SJSA1 (cell line): ENCODE results near the gene CD1B. TPM values are rescaled to one million over a fixed set of nuclear protein-coding genes. Genes with fewer than 3 reads are reported as not detected.
"Not testable (repeated sequence)": the region's sequence is repeated elsewhere in the genome, so short reads cannot be mapped to it uniquely, and the experiment has no call there.

ENCODE experiments used
- DNase-seq, 2 experiments: peaks; one replicate each; pipeline ENCODE4 v3.0.0-alpha.2; 2015 to 2020; ENCODE audit warnings: low spot score in 2 of 2, low read depth in 1 of 2
- H3K27ac ChIP-seq: fragments of 250-450 bp; sonication (Bioruptor Pico); 2 replicates; pipeline ENCODE4 v1.5.1; 2020; ENCODE audit warnings: mild to moderate bottlenecking, moderate library complexity
- H3K27me3 ChIP-seq: fragments of 250-450 bp; sonication (Bioruptor Pico); replicated peaks from 2 replicates; pipeline ENCODE4 v1.5.1; 2020; ENCODE audit warnings: mild to moderate bottlenecking, moderate library complexity
- H3K36me3 ChIP-seq: fragments of 250-450 bp; sonication (Bioruptor Pico); 2 replicates; pipeline ENCODE4 v1.5.1; 2020; ENCODE audit warnings: mild to moderate bottlenecking
- H3K4me1 ChIP-seq: fragments of 250-450 bp; sonication (Bioruptor Pico); replicated peaks from 2 replicates; pipeline ENCODE4 v1.6.1; 2021; ENCODE audit warnings: mild to moderate bottlenecking
- H3K4me3 ChIP-seq: fragments of 250-450 bp; sonication (Bioruptor Pico); 2 replicates; pipeline ENCODE4 v1.5.1; 2020; ENCODE audit warnings: mild to moderate bottlenecking
- H3K9me3 ChIP-seq: fragments of 250-450 bp; sonication (Bioruptor Pico); replicated peaks from 2 replicates; pipeline ENCODE4 v1.5.1; 2020; ENCODE audit warnings: mild to moderate bottlenecking
- total RNA-seq: library from RNA; depleted of rRNA; stranded (reverse); fragments of >200 nt; shearing (Covaris generic); gene quantifications from 2 replicates; pipeline ENCODE4 v1.2.3, GENCODE V29; 2014

Gene CD1B
- total RNA-seq, 1 experiment from 2014 or later = not detected

- not testable (repeated sequence) for H3K27me3 ChIP-seq, H3K4me3 ChIP-seq, H3K4me1 ChIP-seq, H3K36me3 ChIP-seq, DNase-seq, H3K27ac ChIP-seq, H3K9me3 ChIP-seq
Observed at GRCh38 chr1:158336413-158336812, 5.1 kb upstream of the CD1B start.

- no peaks in the 10 kb centered on the region; the same call in none of the 2 replicates for H3K27me3 ChIP-seq
- no peaks in the 10 kb centered on the region for H3K4me1 ChIP-seq
- H3K36me3 ChIP-seq = no peaks in the 10 kb centered on the region
- H3K27ac ChIP-seq = no peak overlapping the region
- no peaks in the 10 kb centered on the region for H3K9me3 ChIP-seq
- no peak for DNase-seq
- no peak overlapping the region for H3K4me3 ChIP-seq
Observed at GRCh38 chr1:158335213-158335532, 3.8 kb upstream of the CD1B start.

GRCh38 chr1:158334526-158335212 lies 3.3 kb upstream of the CD1B start:
- Histone ChIP-seq H3K4me3 (no peak overlapping the region), H3K9me3 (no peaks in the 10 kb centered on the region), H3K27me3 (no peaks in the 10 kb centered on the region; the same call in none of the 2 replicates), H3K36me3 (no peaks in the 10 kb centered on the region), H3K4me1 (no peaks in the 10 kb centered on the region), H3K27ac (no peak overlapping the region)
- DNase-seq = no peak

DNA sequence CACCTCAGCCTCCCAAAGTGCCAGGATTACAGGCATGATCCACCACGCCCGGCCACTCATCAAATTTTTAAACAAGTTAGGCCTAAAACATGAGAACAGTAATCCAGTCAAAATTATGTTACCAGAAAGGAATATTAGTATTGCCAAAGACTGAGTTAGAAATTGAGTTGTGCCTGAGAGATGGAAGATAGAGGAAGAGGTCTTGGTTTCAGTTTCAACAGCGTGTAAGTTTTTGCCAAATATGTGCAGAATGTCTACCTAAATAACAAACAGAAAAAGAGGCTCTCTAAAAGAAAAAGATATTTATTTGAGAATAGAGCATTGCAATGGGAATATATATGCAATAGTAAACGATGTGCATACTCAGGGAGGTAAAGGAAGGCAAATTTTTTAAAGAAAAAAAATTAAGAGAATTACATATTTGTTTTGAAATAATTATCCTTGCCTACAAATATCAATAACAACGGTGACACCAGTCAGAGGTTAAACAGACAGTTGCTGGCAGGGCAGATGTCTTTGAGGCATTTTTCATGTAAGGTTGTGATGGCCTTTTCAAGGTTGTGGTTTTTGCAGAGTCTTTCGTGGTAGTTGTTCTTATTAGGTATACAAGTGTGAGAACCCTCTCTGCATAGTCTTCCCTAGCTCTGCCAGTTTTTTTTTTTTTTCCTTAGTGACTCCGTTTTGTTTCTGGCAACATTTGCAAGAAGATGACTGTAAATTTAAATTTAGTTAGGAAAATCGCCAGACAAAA lies 2.2 kb upstream of the CD1B start:
- Histone ChIP-seq H3K4me1 (no peaks in the 10 kb centered on the region), H3K4me3 (no peak overlapping the region), H3K9me3 (no peaks in the 10 kb centered on the region), H3K36me3 (no peaks in the 10 kb centered on the region), H3K27me3 (no peaks in the 10 kb centered on the region; the same call in none of the 2 replicates), H3K27ac (no peak overlapping the region)
- no peak for DNase-seq

- H3K9me3 ChIP-seq = no peaks in the 10 kb centered on the region
- H3K27ac ChIP-seq = no peak overlapping the region
- H3K4me3 ChIP-seq = no peak overlapping the region
- H3K4me1 ChIP-seq = no peaks in the 10 kb centered on the region
- no peak for DNase-seq
- no peaks in the 10 kb centered on the region; the same call in none of the 2 replicates for H3K27me3 ChIP-seq
- no peaks in the 10 kb centered on the region for H3K36me3 ChIP-seq
Observed at GRCh38 chr1:158331106-158331425, 265 bp downstream of the CD1B start.

DNA sequence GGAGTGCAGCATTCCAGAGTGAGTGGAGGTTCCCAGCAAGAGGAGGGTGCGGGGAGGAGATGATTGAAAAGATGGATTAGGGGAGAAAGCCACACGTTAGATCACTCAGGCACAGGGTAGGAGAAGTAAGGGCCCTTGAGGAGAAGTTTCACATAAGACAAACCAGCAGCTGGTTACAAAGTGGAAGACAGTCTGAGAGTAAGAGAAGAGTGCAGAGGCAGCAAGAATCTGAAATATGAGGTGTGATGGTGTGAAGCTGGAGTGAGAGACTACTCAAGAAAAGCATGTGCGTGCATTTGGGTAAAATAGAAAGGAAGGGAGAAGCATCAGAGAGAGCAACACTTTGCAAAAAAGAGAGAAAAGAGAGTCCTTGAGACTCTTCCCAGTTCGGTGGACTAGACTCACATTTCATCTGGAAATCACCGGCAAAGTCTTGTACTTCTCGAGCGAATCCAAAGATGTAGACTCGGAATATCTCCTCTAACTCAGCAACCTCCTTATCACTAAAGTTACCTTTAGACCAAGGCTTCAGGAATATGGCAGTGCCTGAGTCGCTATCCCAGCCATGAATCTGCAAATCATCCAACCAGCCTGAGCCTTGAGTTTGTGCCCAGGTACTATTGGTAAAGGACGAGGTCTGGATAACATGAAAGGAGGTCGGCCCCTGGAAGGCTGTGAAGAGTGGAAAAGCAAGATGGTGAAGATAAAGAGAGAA lies 783 bp downstream of the CD1B start:
- Histone ChIP-seq H3K27ac (no peak overlapping the region), H3K36me3 (no peaks in the 10 kb centered on the region), H3K4me1 (no peaks in the 10 kb centered on the region), H3K27me3 (no peaks in the 10 kb centered on the region; the same call in none of the 2 replicates), H3K4me3 (no peak overlapping the region), H3K9me3 (no peaks in the 10 kb centered on the region)
- DNase-seq = no peak

DNA sequence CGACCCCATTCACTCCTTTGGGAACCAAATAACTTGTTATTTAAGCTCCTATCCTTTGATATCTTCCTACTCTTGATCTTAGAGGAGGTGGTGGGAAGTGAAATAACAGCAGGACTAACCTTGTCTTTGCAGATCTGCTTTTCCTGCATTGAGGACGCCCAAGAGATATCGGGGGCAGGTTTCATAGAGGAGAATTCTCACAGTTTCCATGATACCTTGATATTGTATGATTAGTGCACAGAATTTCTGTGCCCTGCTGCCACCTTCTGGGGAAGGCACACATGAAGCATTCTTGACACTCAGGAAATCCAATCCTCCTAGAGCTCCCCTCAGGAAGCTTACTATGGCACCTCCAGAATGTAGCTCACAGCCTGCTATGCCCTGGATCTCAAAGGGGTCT lies 1.6 kb downstream of the CD1B start:
- Histone ChIP-seq H3K27me3 (no peaks in the 10 kb centered on the region; the same call in none of the 2 replicates), H3K4me3 (no peak overlapping the region), H3K9me3 (no peaks in the 10 kb centered on the region), H3K27ac (no peak overlapping the region), H3K36me3 (no peaks in the 10 kb centered on the region), H3K4me1 (no peaks in the 10 kb centered on the region)
- no peak for DNase-seq

DNA sequence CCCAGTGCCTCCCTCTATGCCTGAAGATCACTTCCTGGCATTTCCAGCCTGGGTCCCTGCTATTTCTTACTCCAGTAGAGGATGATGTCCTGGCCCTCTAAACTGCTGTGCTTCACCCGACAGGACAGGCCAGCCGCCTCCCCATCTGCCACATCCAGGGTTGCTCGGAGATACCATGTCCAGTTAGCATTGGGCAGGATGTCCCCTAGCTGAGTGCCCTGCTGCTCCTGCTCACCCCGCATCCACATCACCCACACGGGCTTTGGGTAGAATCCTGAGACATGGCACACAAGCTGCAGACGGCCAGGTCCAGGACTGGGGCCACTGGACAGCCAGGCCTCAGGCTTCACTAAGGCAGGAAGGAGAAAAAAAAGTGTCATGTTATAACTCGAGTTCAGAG lies 2.0 kb downstream of the CD1B start:
- no peak for DNase-seq
- Histone ChIP-seq H3K4me3 (no peak overlapping the region), H3K9me3 (no peaks in the 10 kb centered on the region), H3K36me3 (no peaks in the 10 kb centered on the region), H3K27me3 (no peaks in the 10 kb centered on the region; the same call in none of the 2 replicates), H3K27ac (no peak overlapping the region), H3K4me1 (no peaks in the 10 kb centered on the region)

DNA sequence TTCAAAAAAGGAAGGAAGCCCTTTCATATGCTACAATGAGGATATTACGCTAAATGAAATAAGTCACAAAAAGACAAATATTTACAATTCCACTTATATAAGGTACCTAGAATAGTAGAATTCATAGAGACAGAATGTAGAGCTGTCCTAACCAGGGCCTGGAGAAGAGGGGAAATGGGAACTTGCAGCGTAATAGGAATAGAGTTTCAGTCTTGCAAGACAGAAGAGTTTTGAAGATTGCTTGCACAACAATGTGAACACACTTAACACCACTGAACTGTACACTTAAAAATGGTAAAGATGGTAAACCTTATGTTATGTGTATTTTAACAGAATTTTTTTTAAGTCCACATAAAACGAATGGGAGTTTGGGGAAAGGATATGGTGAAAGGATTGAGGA lies 2.9 kb downstream of the CD1B start:
- Histone ChIP-seq H3K4me3 (no peak overlapping the region), H3K4me1 (no peaks in the 10 kb centered on the region), H3K27me3 (no peaks in the 10 kb centered on the region; the same call in none of the 2 replicates), H3K9me3 (no peaks in the 10 kb centered on the region), H3K36me3 (no peaks in the 10 kb centered on the region), H3K27ac (no peak overlapping the region)
- no peak for DNase-seq

DNA sequence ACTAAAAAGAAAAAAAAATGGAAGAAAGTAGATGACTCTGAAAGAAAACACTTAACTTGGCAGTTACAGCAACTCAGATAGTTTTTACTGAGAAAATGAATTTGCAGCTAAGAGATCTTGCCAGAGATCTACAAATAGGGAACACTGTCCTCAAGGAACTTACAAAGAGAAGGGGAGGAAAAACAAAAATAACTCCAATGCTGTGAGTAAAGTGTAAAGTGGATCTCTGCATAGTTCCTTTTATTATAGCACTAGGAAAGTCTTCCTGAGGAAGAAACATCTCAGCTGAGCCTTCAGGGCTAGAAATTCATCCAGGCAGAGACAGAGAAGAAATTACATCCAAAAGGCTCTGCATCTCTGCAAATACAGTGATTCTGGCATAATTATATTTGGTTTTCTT lies 3.9 kb downstream of the CD1B start:
- no peak for DNase-seq
- Histone ChIP-seq H3K4me1 (no peaks in the 10 kb centered on the region), H3K27me3 (no peaks in the 10 kb centered on the region; the same call in 1 of the 2 replicates), H3K36me3 (no peaks in the 10 kb centered on the region), H3K9me3 (no peaks in the 10 kb centered on the region), H3K27ac (no peak overlapping the region), H3K4me3 (no peak overlapping the region)

GRCh38 chr1:158324395-158324794 lies 6.9 kb downstream of the CD1B start:
- Histone ChIP-seq H3K36me3 (no peaks in the 10 kb centered on the region), H3K27me3 (no peaks in the 10 kb centered on the region), H3K9me3 (no peaks in the 10 kb centered on the region), H3K4me3 (no peak overlapping the region), H3K4me1 (no peaks in the 10 kb centered on the region), H3K27ac (no peak overlapping the region)
- no peak for DNase-seq

DNA sequence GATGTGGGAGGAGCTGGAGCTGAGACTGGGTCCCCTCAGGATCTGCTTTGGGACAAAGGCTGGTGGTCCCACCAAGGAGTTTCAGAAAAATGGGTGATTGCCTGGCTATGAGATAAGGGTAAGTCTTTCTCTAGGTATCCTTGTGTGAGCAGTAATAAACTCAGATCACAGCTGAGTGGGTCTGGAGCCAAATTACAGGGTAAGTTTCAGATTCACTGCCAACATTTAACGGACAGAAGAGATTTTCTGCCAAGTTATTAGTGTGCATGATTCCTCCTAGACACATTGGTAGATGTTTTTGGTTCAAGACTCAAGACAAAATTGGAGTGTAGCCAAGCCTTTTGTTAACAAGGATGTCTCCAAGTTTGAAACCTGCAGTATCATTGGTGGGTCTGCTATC lies 7.5 kb downstream of the CD1B start:
- Histone ChIP-seq H3K4me1 (no peaks in the 10 kb centered on the region), H3K27me3 (no peaks in the 10 kb centered on the region), H3K9me3 (no peaks in the 10 kb centered on the region), H3K27ac (no peak overlapping the region), H3K36me3 (no peaks in the 10 kb centered on the region), H3K4me3 (no peak overlapping the region)
- DNase-seq = no peak

- no peak overlapping the region for H3K27ac ChIP-seq
- no peaks in the 10 kb centered on the region for H3K9me3 ChIP-seq
- no peaks in the 10 kb centered on the region for H3K4me1 ChIP-seq
- H3K4me3 ChIP-seq = no peak overlapping the region
- no peaks in the 10 kb centered on the region for H3K27me3 ChIP-seq
- H3K36me3 ChIP-seq = no peaks in the 10 kb centered on the region
- DNase-seq = no peak
Observed at GRCh38 chr1:158311066-158311465, 20.3 kb downstream of the CD1B start.

DNA sequence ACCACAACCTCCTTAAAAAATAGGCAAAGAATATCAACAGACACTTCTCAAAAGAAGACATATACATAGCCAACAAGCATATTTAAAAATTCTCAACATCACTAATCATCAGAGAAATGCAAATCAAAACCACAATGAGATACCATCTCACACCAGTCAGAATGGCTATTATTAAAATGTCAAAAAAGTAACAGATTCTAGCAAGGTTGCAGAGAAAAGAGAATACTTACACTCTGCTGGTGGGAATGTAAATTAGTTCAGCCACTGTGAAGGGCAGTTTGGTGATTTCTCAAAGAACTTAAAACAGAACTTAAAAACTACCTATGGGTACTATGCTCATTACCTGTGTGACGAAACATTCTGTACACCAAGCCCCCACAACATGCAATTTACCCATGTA lies 20.7 kb downstream of the CD1B start:
- Histone ChIP-seq H3K36me3 (no peaks in the 10 kb centered on the region), H3K9me3 (no peaks in the 10 kb centered on the region), H3K27ac (no peak overlapping the region), H3K4me1 (no peaks in the 10 kb centered on the region), H3K27me3 (no peaks in the 10 kb centered on the region), H3K4me3 (no peak overlapping the region)
- no peak for DNase-seq
